RWPE2 (cell line): Measurements from ENCODE around the gene TGFBR2.

ENCODE experiments used
- ATAC-seq: fragments of 200-7000 bp; cut with Tn5 transposase; 3 replicates; pipeline ENCODE4 v1.9.1; 2021; ENCODE audit warnings: low read depth
- DNase-seq: peaks from one replicate; pipeline ENCODE4 v3.0.0-alpha.2; 2020; ENCODE audit warnings: low spot score
- H3K27ac ChIP-seq: fragments of 450-650 bp; 2 replicates; pipeline ENCODE4 v1.5.1; 2017; ENCODE audit warnings: mild to moderate bottlenecking; ENCODE audit not compliant: poor library complexity, severe bottlenecking
- H3K27me3 ChIP-seq: fragments of 250-450 bp; sonication (Bioruptor Pico); 2 replicates; pipeline ENCODE4 v1.5.1; 2021; ENCODE audit warnings: mild to moderate bottlenecking, moderate library complexity; ENCODE audit not compliant: insufficient read depth, poor library complexity, severe bottlenecking
- H3K36me3 ChIP-seq: fragments of 250-450 bp; sonication (Bioruptor Pico); 2 replicates; pipeline ENCODE4 v1.5.1; 2020; ENCODE audit warnings: low read depth, mild to moderate bottlenecking, moderate library complexity
- H3K4me1 ChIP-seq: fragments of 250-450 bp; sonication (Bioruptor Pico); 2 replicates; pipeline ENCODE4 v1.5.1; 2021; ENCODE audit warnings: mild to moderate bottlenecking, moderate library complexity; ENCODE audit not compliant: insufficient read depth, poor library complexity, severe bottlenecking
- H3K4me3 ChIP-seq: fragments of 250-450 bp; sonication (Bioruptor Pico); 2 replicates; pipeline ENCODE4 v1.5.1; 2021; ENCODE audit warnings: mild to moderate bottlenecking, moderate library complexity; ENCODE audit not compliant: severe bottlenecking
- H3K9me3 ChIP-seq: fragments of 250-450 bp; sonication (Bioruptor Pico); 2 replicates; pipeline ENCODE4 v1.5.1; 2021; ENCODE audit warnings: mild to moderate bottlenecking, moderate library complexity; ENCODE audit not compliant: severe bottlenecking
- CTCF ChIP-seq: fragments of 450-650 bp; IDR thresholded peaks from one replicate; pipeline ENCODE4 v1.5.1; 2017; ENCODE audit warnings: mild to moderate bottlenecking, moderate library complexity; ENCODE audit not compliant: poor library complexity, severe bottlenecking

The TGFBR2 gene

GRCh38 chr3:30645077-30645476 lies 38.7 kb downstream of the TGFBR2 start:
- no peak for TF ChIP-seq CTCF
- no peak overlapping the region for H3K27ac ChIP-seq
- H3K9me3 ChIP-seq: no peaks in the 10 kb centered on the region
- ATAC-seq: no peak
- peaks cover 7% of the 10 kb centered on the region for H3K4me1 ChIP-seq
- H3K27me3 ChIP-seq: no peaks in the 10 kb centered on the region
- no peak overlapping the region for H3K4me3 ChIP-seq
- H3K36me3 ChIP-seq: peaks cover 93% of the 10 kb centered on the region
- DNase-seq: no peak

- Histone ChIP-seq H3K4me3 (no peak overlapping the region), H3K27me3 (no peaks in the 10 kb centered on the region), H3K4me1 (peaks cover 7% of the 10 kb centered on the region), H3K9me3 (no peaks in the 10 kb centered on the region), H3K36me3 (peaks cover 95% of the 10 kb centered on the region), H3K27ac (no peak overlapping the region)
- no peak for TF ChIP-seq CTCF
- no peak for DNase-seq
- no peak for ATAC-seq
These were observed 39.9 kb downstream of the TGFBR2 start for GRCh38 chr3:30646181-30646876.

- H3K27ac ChIP-seq: no peak overlapping the region
- TF ChIP-seq CTCF: no peak
These were observed 40.8 kb downstream of the TGFBR2 start for GRCh38 chr3:30646961-30647752.

GRCh38 chr3:30648670-30649357 lies 42.4 kb downstream of the TGFBR2 start:
- Histone ChIP-seq H3K9me3 (no peaks in the 10 kb centered on the region), H3K4me1 (peaks cover 4% of the 10 kb centered on the region), H3K27ac (no peak overlapping the region), H3K4me3 (no peak overlapping the region), H3K36me3 (peaks cover 100% of the 10 kb centered on the region), H3K27me3 (no peaks in the 10 kb centered on the region)
- DNase-seq (no peak), ATAC-seq (no peak)
- no peak for TF ChIP-seq CTCF

More at GRCh38 chr3:30646961-30647752, 40.8 kb downstream of the TGFBR2 start:
- no peaks in the 10 kb centered on the region for H3K27me3 ChIP-seq
- no peak overlapping the region for H3K4me3 ChIP-seq
- DNase-seq: no peak
- H3K9me3 ChIP-seq: no peaks in the 10 kb centered on the region
- H3K36me3 ChIP-seq: peaks cover 95% of the 10 kb centered on the region
- ATAC-seq: no peak
- H3K4me1 ChIP-seq: peaks cover 7% of the 10 kb centered on the region
